Choroid plexus epithelial cell (primary cell): ENCODE measurements around the gene PNMA8B.
A peak's percentile ranks its signal among the peaks of the same experiment; 100 is the strongest.
"Not testable (repeated sequence)": the region's sequence is repeated elsewhere in the genome, so short reads cannot be mapped to it uniquely, and the experiment has no call there.

Experiments
- DNase-seq: peaks from one replicate; pipeline ENCODE4 v3.0.0-alpha.2; 2010; ENCODE audit warnings: low read depth
- H3K4me3 ChIP-seq: 2 replicates; pipeline ENCODE4 v1.5.1; 2011; ENCODE audit warnings: low read depth, mild to moderate bottlenecking, control low read depth, low read length, moderate library complexity
- TF ChIP-seq, protein P1 (sequence below): conservative IDR thresholded peaks from 2 replicates; pipeline ENCODE4 v1.5.1; 2011; ENCODE audit warnings: low read depth, mild to moderate bottlenecking, control low read depth, inconsistent platforms, low read length, moderate library complexity

Gene PNMA8B

GRCh38 chr19:46533078-46533620 lies 37.5 kb upstream of the PNMA8B start:
- TF ChIP-seq, protein P1, sequence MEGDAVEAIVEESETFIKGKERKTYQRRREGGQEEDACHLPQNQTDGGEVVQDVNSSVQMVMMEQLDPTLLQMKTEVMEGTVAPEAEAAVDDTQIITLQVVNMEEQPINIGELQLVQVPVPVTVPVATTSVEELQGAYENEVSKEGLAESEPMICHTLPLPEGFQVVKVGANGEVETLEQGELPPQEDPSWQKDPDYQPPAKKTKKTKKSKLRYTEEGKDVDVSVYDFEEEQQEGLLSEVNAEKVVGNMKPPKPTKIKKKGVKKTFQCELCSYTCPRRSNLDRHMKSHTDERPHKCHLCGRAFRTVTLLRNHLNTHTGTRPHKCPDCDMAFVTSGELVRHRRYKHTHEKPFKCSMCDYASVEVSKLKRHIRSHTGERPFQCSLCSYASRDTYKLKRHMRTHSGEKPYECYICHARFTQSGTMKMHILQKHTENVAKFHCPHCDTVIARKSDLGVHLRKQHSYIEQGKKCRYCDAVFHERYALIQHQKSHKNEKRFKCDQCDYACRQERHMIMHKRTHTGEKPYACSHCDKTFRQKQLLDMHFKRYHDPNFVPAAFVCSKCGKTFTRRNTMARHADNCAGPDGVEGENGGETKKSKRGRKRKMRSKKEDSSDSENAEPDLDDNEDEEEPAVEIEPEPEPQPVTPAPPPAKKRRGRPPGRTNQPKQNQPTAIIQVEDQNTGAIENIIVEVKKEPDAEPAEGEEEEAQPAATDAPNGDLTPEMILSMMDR = no peak
- H3K4me3 ChIP-seq = no peak overlapping the region
- peak; percentile 9 for DNase-seq

DNA sequence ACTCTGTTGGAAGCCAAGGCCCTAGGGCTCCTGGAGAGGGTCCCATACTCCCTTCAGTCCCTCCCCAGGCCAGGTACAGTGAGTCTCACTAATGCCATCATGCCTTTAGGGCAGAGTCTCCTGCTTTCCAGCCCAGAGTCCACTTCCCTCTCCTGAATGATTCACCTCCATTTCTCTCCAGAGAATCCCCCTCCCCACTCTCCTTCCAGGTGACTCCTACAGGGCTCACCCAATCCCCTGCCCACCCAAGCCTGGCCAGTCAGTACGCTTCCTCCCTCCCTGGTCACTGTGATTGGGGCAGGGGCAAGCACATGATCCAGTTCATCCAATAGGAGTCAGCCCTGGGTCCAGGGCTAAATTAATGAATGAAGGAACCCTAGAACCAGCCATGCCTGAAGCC lies 35.0 kb upstream of the PNMA8B start:
- DNase-seq = no peak
- no peak overlapping the region for H3K4me3 ChIP-seq
- TF ChIP-seq, protein P1 = no peak

DNA sequence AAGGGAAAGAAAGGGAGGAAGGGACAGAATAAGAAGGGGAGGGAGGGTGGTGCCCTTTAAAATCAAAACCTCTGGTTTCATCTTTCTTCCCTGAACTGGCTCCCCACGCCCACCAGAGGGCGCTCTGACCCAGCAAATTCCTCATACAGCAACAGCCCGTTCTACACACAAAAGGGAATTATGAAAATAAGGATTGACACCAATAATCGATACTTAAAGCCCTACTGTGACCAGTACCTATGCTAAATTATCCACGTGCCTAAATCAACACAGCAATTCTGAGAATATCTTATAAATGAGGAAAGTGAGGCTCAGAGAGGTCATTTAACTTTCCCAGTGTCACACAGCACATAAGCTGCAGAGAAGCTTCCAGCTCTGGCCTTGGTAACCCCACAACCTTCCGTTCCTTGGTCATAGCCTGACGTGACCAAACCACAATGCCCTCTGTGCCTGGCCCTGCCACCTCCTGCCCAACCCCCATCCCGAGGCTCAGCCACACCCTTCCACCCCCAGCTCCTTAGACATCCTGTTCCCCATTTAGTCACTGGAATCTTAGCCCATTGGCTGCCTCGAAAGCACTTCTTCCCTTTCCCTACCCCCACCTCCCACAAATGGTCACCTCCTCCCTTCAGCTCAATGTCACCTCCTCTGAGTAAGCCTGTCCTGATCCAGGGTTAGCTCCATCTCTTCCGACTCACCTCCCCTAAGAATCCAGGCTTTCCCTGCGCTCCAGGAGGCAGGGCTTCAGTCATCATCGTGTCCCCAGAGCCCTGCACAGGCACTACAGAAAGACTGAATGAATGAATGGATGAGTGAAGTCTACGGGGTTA lies 34.2 kb upstream of the PNMA8B start:
- no peak overlapping the region for H3K4me3 ChIP-seq
- peak; percentile 77 for DNase-seq
- TF ChIP-seq, protein P1 = peak; percentile 96

GRCh38 chr19:46528601-46529590 lies 33.2 kb upstream of the PNMA8B start:
- no peak for DNase-seq
- TF ChIP-seq, protein P1 = no peak
- no peak overlapping the region for H3K4me3 ChIP-seq

GRCh38 chr19:46526801-46527200 lies 31.1 kb upstream of the PNMA8B start:
- not testable (repeated sequence) for DNase-seq

GRCh38 chr19:46524308-46524707 lies 28.6 kb upstream of the PNMA8B start:
- TF ChIP-seq, protein P1 = no peak
- H3K4me3 ChIP-seq = no peak overlapping the region
- DNase-seq = no peak

More at GRCh38 chr19:46526801-46527200, 31.1 kb upstream of the PNMA8B start:
- not testable (repeated sequence) for H3K4me3 ChIP-seq

GRCh38 chr19:46522988-46523387 lies 27.3 kb upstream of the PNMA8B start:
- H3K4me3 ChIP-seq, DNase-seq: not testable (repeated sequence)
